Measurements from ENCODE around the gene TAP1.

DNA sequence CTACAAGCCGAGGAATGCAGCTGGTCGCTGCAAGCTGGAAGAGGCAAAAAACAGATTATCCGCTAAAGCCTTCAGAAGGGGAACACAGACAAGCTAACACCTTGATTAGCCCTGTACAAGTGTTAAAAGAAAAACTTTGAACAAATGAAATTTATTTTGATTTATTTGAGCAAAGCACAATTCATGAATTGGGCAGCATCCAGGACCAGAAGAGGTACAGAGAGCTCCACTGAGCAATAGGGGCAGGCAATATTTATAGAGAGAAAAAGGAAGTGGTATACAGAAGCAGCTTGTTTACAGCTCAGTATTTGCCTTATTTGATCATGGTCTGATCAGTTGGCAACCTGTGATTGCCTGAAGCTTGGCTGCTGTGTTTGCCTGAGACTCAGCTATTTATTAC lies 54.3 kb downstream of the TAP1 start:
- TF ChIP-seq ZNF274 (IDR thresholded peaks at IDR 0.05; ENCODE audit: low read depth, low read length) (no peak), SUZ12 (IDR thresholded peaks at IDR 0.05; ENCODE audit: extremely low read depth, insufficient read depth, insufficient read length) (no peak), YY1 (IDR thresholded peaks at IDR 0.05; ENCODE audit: insufficient read depth, insufficient read length) (no peak)
